CD4-positive, alpha-beta T cell (primary cell): ENCODE measurements around the gene NES. TPM values are rescaled to one million over a fixed set of nuclear protein-coding genes. Genes with fewer than 3 reads are reported as not detected.

Experiments
- ATAC-seq: fragments of 200-7000 bp; cut with Tn5 transposase; one replicate; pipeline ENCODE4 v1.10.0; 2022; ENCODE audit warnings: mild to moderate bottlenecking; ENCODE audit not compliant: poor library complexity
- CTCF ChIA-PET: fragments of 350-600 bp; sonication (Branson Sonifier 250); formaldehyde crosslinking; loops from one replicate; lab custom pipeline; 2021; ENCODE audit warnings: antibody characterized with exemption, inconsistent platforms; lab: Charles Lee
- POLR2A ChIA-PET: fragments of 350-600 bp; sonication (Branson Sonifier 250); formaldehyde crosslinking; loops from one replicate; lab custom pipeline; 2021; ENCODE audit warnings: antibody characterized with exemption, inconsistent platforms; lab: Charles Lee
- DNase-seq, 14 experiments: peaks; one replicate each; pipeline ENCODE4 v3.0.0-alpha.2; 2013 to 2020; ENCODE audit warnings: mixed read lengths in 2 of 14
- H3K27ac ChIP-seq, 2 donors: one replicate each; pipeline versions ENCODE4 v1.5.1 to v1.7.0; 2013; ENCODE audit warnings: low read length in 2 of 2, low read depth in 1 of 2, mild to moderate bottlenecking in 1 of 2
- H3K27me3 ChIP-seq, 2 experiments: 1 replicate in 1 of 2; 2 replicates in 1 of 2; pipeline versions ENCODE4 v1.6.1 to v1.7.0; 2013; ENCODE audit warnings: low read length in 2 of 2, control low read depth in 1 of 2, mild to moderate bottlenecking in 1 of 2, moderate library complexity in 1 of 2; ENCODE audit not compliant: insufficient read depth in 2 of 2, control insufficient read depth in 1 of 2
- H3K36me3 ChIP-seq: one replicate; pipeline ENCODE4 v1.6.1; 2013; ENCODE audit warnings: low read length, control low read depth; ENCODE audit not compliant: insufficient read depth
- H3K4me1 ChIP-seq: one replicate; pipeline ENCODE4 v1.6.1; 2013; ENCODE audit warnings: low read length, control low read depth; ENCODE audit not compliant: insufficient read depth
- H3K4me3 ChIP-seq: one replicate; pipeline ENCODE4 v1.5.1; 2013; ENCODE audit warnings: mild to moderate bottlenecking, low read length, moderate library complexity
- H3K9me3 ChIP-seq, 2 experiments: 1 replicate in 1 of 2; 2 replicates in 1 of 2; pipeline versions ENCODE4 v1.6.1 to v1.7.0; 2013; ENCODE audit warnings: low read length in 2 of 2, mild to moderate bottlenecking in 2 of 2, control low read depth in 1 of 2, moderate library complexity in 1 of 2; ENCODE audit not compliant: control insufficient read depth in 1 of 2, insufficient read depth in 1 of 2
- H3K27ac Mint-ChIP-seq: one replicate; pipeline ENCODE4 v1.8.0; 2020; ENCODE audit warnings: mixed read lengths
- H3K27me3 Mint-ChIP-seq: one replicate; pipeline ENCODE4 v1.8.0; 2021; ENCODE audit warnings: mixed read lengths
- H3K36me3 Mint-ChIP-seq: one replicate; pipeline ENCODE4 v1.8.0; 2021; ENCODE audit warnings: low read depth, mixed read lengths
- H3K4me1 Mint-ChIP-seq: one replicate; pipeline ENCODE4 v1.8.0; 2021; ENCODE audit warnings: low read depth, mixed read lengths
- H3K4me3 Mint-ChIP-seq: one replicate; pipeline ENCODE4 v1.8.0; 2020; ENCODE audit warnings: mild to moderate bottlenecking, mixed read lengths
- H3K9me3 Mint-ChIP-seq: one replicate; pipeline ENCODE4 v1.8.0; 2020; ENCODE audit warnings: mixed read lengths
- CTCF ChIP-seq: fragments of 200-600 bp; IDR thresholded peaks from one replicate; pipeline ENCODE4 v1.8.0; 2022; ENCODE audit warnings: antibody characterized with exemption, mild to moderate bottlenecking
- intact Hi-C, 2 experiments: fragments of 100-400 bp; cut with DNase I in 1 of 2; cut with micrococcal nuclease in 1 of 2; formaldehyde crosslinking; loops; one replicate each; pipeline versions ENCODE4 v1.15.1 to v1.9.0; 2023 to 2025; cut with DNase I, micrococcal nuclease
- total RNA-seq, 174 experiments: library from RNA in 2 of 174; stranded (reverse) in 2 of 174; gene quantifications; one replicate each; pipeline ENCODE4 v1.2.3 and lab custom pipeline; 2021 to 2026

Gene NES
- total RNA-seq, 2 experiments from 2014 or later = not detected

GRCh38 chr1:156642265-156643048 is 34.8 kb downstream of the NES start:
- Mint-ChIP-seq H3K4me1 (peaks cover 28% of the 10 kb centered on the region), H3K9me3 (no peaks in the 10 kb centered on the region), H3K27ac (no peak overlapping the region), H3K4me3 (peak overlapping the region; percentile 56), H3K27me3 (peaks cover 86% of the 10 kb centered on the region), H3K36me3 (no peaks in the 10 kb centered on the region)
- intact Hi-C loops = no loop called here
- Histone ChIP-seq H3K4me1 (peaks cover 29% of the 10 kb centered on the region), H3K36me3 (no peaks in the 10 kb centered on the region), H3K9me3 (peaks cover 0 to 19% of the 10 kb centered on the region in 2 experiments), H3K4me3 (peak overlapping the region; percentile 7), H3K27me3 (peaks cover 83 to 93% of the 10 kb centered on the region in 2 experiments), H3K27ac (no peak overlapping the region)
- DNase-seq (no peak), ATAC-seq (no peak)
- ChIA-PET CTCF (interaction anchor here (1.7 kb wide), 1 partner anchor 17 kb away, joined by 4 read pairs; no protein-coding TSS in a partner anchor), POLR2A (interaction anchor here (0.6 to 1.0 kb wide), 2 partner anchors 19 to 43 kb away, joined by 3 read pairs; no protein-coding TSS in a partner anchor)
- no peak for TF ChIP-seq CTCF

- ATAC-seq (peak; percentile 33), DNase-seq (peak in 4 of 14 experiments; percentile 12 to 51 (median 44))
- Mint-ChIP-seq H3K4me3 (peak within 1 kb of the TSS; percentile 70), H3K36me3 (no peaks in the 10 kb centered on the region), H3K9me3 (no peaks in the 10 kb centered on the region), H3K4me1 (peaks cover 28% of the 10 kb centered on the region), H3K27me3 (peaks cover 85% of the 10 kb centered on the region), H3K27ac (no peak within 1 kb of the TSS)
- peaks cover 81 to 87% of the 10 kb centered on the region in 2 experiments for H3K27me3 ChIP-seq
- intact Hi-C loops = no loop called here
- no peak for TF ChIP-seq CTCF
- no peak within 1 kb of the TSS for H3K27ac ChIP-seq
- peaks cover 29% of the 10 kb centered on the region for H3K4me1 ChIP-seq
- H3K4me3 ChIP-seq = peak within 1 kb of the TSS; percentile 19
- POLR2A ChIA-PET = interaction anchor here (0.7 to 1.0 kb wide), 2 partner anchors 18 to 301 kb away, joined by 3 read pairs; no protein-coding TSS in a partner anchor
- H3K36me3 ChIP-seq = no peaks in the 10 kb centered on the region
- peaks cover 0 to 16% of the 10 kb centered on the region in 2 experiments for H3K9me3 ChIP-seq
- CTCF ChIA-PET = interaction anchor here (0.7 to 1.1 kb wide), 3 partner anchors 14 to 84 kb away, joined by 3 read pairs; no protein-coding TSS in a partner anchor
Measured at GRCh38 chr1:156641761-156642264, 35.4 kb downstream of the NES start, which contains the start of gene BCAN. Gene BCAN, plus strand, starts transcription at chr1:156642117. Its CDS starts 3,938 bp downstream, at chr1:156646055.

- POLR2A ChIA-PET = interaction anchor here (0.7 to 1.0 kb wide), 2 partner anchors 17 to 302 kb away, joined by 3 read pairs; no protein-coding TSS in a partner anchor
- H3K4me3 Mint-ChIP-seq = peak overlapping the region; percentile 11
Measured at GRCh38 chr1:156640842-156641706, 36.1 kb downstream of the NES start.

More at GRCh38 chr1:156640842-156641706, 36.1 kb downstream of the NES start:
- peaks cover 0 to 12% of the 10 kb centered on the region in 2 experiments for H3K9me3 ChIP-seq
- no peaks in the 10 kb centered on the region for H3K36me3 ChIP-seq
- ATAC-seq (no peak), DNase-seq (no peak)
- no peak for TF ChIP-seq CTCF
- peaks cover 76 to 84% of the 10 kb centered on the region in 2 experiments for H3K27me3 ChIP-seq
- CTCF ChIA-PET = interaction anchor here (0.7 to 1.1 kb wide), 3 partner anchors 14 to 85 kb away, joined by 3 read pairs; no protein-coding TSS in a partner anchor
- Mint-ChIP-seq H3K9me3 (no peaks in the 10 kb centered on the region), H3K27ac (no peak overlapping the region), H3K27me3 (peaks cover 88% of the 10 kb centered on the region), H3K36me3 (no peaks in the 10 kb centered on the region), H3K4me1 (peaks cover 28% of the 10 kb centered on the region)
- intact Hi-C loops = no loop called here
- peaks cover 29% of the 10 kb centered on the region for H3K4me1 ChIP-seq
- H3K4me3 ChIP-seq = peak overlapping the region; percentile 19
- H3K27ac ChIP-seq = no peak overlapping the region
